SK-N-SH treated with all-trans-retinoic acid at 6 μM for 48 hours (cell line): Measurements from ENCODE around the gene SRD5A2.

Experiments used
- ATAC-seq: fragments of 200-7000 bp; cut with Tn5 transposase; 3 replicates; pipeline ENCODE4 v1.9.1; 2020; ENCODE audit warnings: mild to moderate bottlenecking, moderate library complexity
- ARNTL ChIP-seq: fragments of 450-650 bp; formaldehyde crosslinking; IDR thresholded peaks from 2 replicates; pipeline ENCODE4 v1.5.0; 2020; ENCODE audit warnings: low read depth, mild to moderate bottlenecking, moderate library complexity, borderline replicate concordance
- BACH2 ChIP-seq: fragments of 250-450 bp; sonication (Bioruptor Pico); IDR thresholded peaks from 2 replicates; pipeline ENCODE4 v1.9.0; 2021; ENCODE audit warnings: mild to moderate bottlenecking, borderline replicate concordance
- CSDC2 ChIP-seq: fragments of 250-450 bp; sonication (Bioruptor Pico); IDR thresholded peaks from 2 replicates; pipeline ENCODE4 v1.5.0; 2020; ENCODE audit warnings: mild to moderate bottlenecking, moderate library complexity
- GLIS3 ChIP-seq: fragments of 250-450 bp; sonication (Bioruptor Pico); IDR thresholded peaks from 2 replicates; pipeline ENCODE4 v1.5.0; 2020; ENCODE audit warnings: mild to moderate bottlenecking, moderate library complexity
- ISL1 ChIP-seq: fragments of 250-450 bp; sonication (Bioruptor Pico); IDR thresholded peaks from 2 replicates; pipeline ENCODE4 v2.1.2; 2022; ENCODE audit warnings: mild to moderate bottlenecking, moderate library complexity
- OSR1 ChIP-seq: fragments of 250-450 bp; sonication (Bioruptor Pico); IDR thresholded peaks from 2 replicates; pipeline ENCODE4 v1.8.0; 2022; ENCODE audit warnings: moderate library complexity, mild to moderate bottlenecking, inconsistent platforms
- PPARA ChIP-seq: fragments of 250-450 bp; sonication (Bioruptor Pico); IDR thresholded peaks from 2 replicates; pipeline ENCODE4 v1.5.0; 2020; ENCODE audit warnings: mild to moderate bottlenecking, borderline replicate concordance
- RARB ChIP-seq: fragments of 250-450 bp; sonication (Bioruptor Pico); IDR thresholded peaks from 2 replicates; pipeline ENCODE4 v1.8.0; 2021; ENCODE audit warnings: mild to moderate bottlenecking, moderate library complexity
- SNAI2 ChIP-seq: fragments of 250-450 bp; sonication (Bioruptor Pico); IDR thresholded peaks from 2 replicates; pipeline ENCODE4 v1.5.0; 2020; ENCODE audit warnings: mild to moderate bottlenecking, moderate library complexity
- TCF4 ChIP-seq: fragments of 250-450 bp; sonication (Bioruptor Pico); IDR thresholded peaks from 2 replicates; pipeline ENCODE4 v1.8.0; 2021; ENCODE audit warnings: mild to moderate bottlenecking, moderate library complexity, borderline replicate concordance
- TOX ChIP-seq: fragments of 250-450 bp; sonication (Bioruptor Pico); IDR thresholded peaks from 2 replicates; pipeline ENCODE4 v1.8.0; 2021; ENCODE audit warnings: mild to moderate bottlenecking, moderate library complexity, borderline replicate concordance
- ZC3H10 ChIP-seq: fragments of 250-450 bp; sonication (Bioruptor Pico); IDR thresholded peaks from 2 replicates; pipeline ENCODE4 v1.5.1; 2021; ENCODE audit warnings: mild to moderate bottlenecking, moderate library complexity
- ZFP3 ChIP-seq: fragments of 250-450 bp; sonication (Bioruptor Pico); IDR thresholded peaks from 2 replicates; pipeline ENCODE4 v1.5.0; 2020; ENCODE audit warnings: mild to moderate bottlenecking, moderate library complexity
- ZFP30 ChIP-seq: fragments of 450-650 bp; formaldehyde crosslinking; IDR thresholded peaks from 2 replicates; pipeline ENCODE4 v1.5.0; 2022; ENCODE audit warnings: mild to moderate bottlenecking, moderate library complexity
- ZNF565 ChIP-seq: fragments of 450-650 bp; formaldehyde crosslinking; conservative IDR thresholded peaks from 2 replicates; pipeline ENCODE4 v1.5.0; 2020; ENCODE audit warnings: low read depth, mild to moderate bottlenecking, moderate library complexity
- ZNF70 ChIP-seq: fragments of 450-650 bp; formaldehyde crosslinking; IDR thresholded peaks from 2 replicates; pipeline ENCODE4 v1.5.0; 2020; ENCODE audit warnings: mild to moderate bottlenecking, moderate library complexity
- ZNF8 ChIP-seq: fragments of 450-650 bp; formaldehyde crosslinking; IDR thresholded peaks from 2 replicates; pipeline ENCODE4 v1.5.0; 2020; ENCODE audit warnings: mild to moderate bottlenecking, moderate library complexity
- TF ChIP-seq, protein P1 (sequence below): fragments of 250-450 bp; sonication (Bioruptor Pico); IDR thresholded peaks from 2 replicates; pipeline ENCODE4 v1.5.0; 2020; ENCODE audit warnings: mild to moderate bottlenecking, moderate library complexity
- TF ChIP-seq, protein P2 (sequence below): fragments of 250-450 bp; sonication (Bioruptor Pico); IDR thresholded peaks from 2 replicates; pipeline ENCODE4 v1.8.0; 2021; ENCODE audit warnings: low read depth, mild to moderate bottlenecking, moderate library complexity, borderline replicate concordance
- TF ChIP-seq, protein P3 (sequence below): fragments of 250-450 bp; sonication (Bioruptor Pico); IDR thresholded peaks from 2 replicates; pipeline ENCODE4 v1.5.1; 2021; ENCODE audit warnings: mild to moderate bottlenecking, moderate library complexity
- TF ChIP-seq, protein P4 (sequence below): fragments of 250-450 bp; sonication (Bioruptor Pico); IDR thresholded peaks from 2 replicates; pipeline ENCODE4 v1.5.1; 2020; ENCODE audit warnings: low read depth, mild to moderate bottlenecking, moderate library complexity

SRD5A2 gene

GRCh38 chr2:31513553-31513952 lies 67.2 kb downstream of the SRD5A2 start:
- ATAC-seq: no peak
- TF ChIP-seq ARNTL (CRISPR knock-in tag) (no peak), ZNF70 (CRISPR knock-in tag) (no peak), ZNF8 (CRISPR knock-in tag) (no peak), TCF4 (no peak), ZFP30 (CRISPR knock-in tag) (no peak), ZFP3 (CRISPR knock-in tag) (no peak), ISL1 (no peak), TOX (CRISPR knock-in tag) (no peak), ZC3H10 (CRISPR knock-in tag) (no peak), ZNF565 (CRISPR knock-in tag) (no peak), OSR1 (CRISPR knock-in tag) (no peak), CSDC2 (CRISPR knock-in tag) (no peak), SNAI2 (no peak), BACH2 (no peak)
- TF ChIP-seq, protein P1, sequence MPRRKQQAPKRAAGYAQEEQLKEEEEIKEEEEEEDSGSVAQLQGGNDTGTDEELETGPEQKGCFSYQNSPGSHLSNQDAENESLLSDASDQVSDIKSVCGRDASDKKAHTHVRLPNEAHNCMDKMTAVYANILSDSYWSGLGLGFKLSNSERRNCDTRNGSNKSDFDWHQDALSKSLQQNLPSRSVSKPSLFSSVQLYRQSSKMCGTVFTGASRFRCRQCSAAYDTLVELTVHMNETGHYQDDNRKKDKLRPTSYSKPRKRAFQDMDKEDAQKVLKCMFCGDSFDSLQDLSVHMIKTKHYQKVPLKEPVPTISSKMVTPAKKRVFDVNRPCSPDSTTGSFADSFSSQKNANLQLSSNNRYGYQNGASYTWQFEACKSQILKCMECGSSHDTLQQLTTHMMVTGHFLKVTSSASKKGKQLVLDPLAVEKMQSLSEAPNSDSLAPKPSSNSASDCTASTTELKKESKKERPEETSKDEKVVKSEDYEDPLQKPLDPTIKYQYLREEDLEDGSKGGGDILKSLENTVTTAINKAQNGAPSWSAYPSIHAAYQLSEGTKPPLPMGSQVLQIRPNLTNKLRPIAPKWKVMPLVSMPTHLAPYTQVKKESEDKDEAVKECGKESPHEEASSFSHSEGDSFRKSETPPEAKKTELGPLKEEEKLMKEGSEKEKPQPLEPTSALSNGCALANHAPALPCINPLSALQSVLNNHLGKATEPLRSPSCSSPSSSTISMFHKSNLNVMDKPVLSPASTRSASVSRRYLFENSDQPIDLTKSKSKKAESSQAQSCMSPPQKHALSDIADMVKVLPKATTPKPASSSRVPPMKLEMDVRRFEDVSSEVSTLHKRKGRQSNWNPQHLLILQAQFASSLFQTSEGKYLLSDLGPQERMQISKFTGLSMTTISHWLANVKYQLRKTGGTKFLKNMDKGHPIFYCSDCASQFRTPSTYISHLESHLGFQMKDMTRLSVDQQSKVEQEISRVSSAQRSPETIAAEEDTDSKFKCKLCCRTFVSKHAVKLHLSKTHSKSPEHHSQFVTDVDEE (CRISPR knock-in tag): no peak
- TF ChIP-seq, protein P2, sequence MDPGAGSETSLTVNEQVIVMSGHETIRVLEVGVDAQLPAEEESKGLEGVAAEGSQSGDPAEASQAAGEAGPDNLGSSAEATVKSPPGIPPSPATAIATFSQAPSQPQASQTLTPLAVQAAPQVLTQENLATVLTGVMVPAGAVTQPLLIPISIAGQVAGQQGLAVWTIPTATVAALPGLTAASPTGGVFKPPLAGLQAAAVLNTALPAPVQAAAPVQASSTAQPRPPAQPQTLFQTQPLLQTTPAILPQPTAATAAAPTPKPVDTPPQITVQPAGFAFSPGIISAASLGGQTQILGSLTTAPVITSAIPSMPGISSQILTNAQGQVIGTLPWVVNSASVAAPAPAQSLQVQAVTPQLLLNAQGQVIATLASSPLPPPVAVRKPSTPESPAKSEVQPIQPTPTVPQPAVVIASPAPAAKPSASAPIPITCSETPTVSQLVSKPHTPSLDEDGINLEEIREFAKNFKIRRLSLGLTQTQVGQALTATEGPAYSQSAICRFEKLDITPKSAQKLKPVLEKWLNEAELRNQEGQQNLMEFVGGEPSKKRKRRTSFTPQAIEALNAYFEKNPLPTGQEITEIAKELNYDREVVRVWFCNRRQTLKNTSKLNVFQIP (CRISPR knock-in tag): no peak
- TF ChIP-seq, protein P3, sequence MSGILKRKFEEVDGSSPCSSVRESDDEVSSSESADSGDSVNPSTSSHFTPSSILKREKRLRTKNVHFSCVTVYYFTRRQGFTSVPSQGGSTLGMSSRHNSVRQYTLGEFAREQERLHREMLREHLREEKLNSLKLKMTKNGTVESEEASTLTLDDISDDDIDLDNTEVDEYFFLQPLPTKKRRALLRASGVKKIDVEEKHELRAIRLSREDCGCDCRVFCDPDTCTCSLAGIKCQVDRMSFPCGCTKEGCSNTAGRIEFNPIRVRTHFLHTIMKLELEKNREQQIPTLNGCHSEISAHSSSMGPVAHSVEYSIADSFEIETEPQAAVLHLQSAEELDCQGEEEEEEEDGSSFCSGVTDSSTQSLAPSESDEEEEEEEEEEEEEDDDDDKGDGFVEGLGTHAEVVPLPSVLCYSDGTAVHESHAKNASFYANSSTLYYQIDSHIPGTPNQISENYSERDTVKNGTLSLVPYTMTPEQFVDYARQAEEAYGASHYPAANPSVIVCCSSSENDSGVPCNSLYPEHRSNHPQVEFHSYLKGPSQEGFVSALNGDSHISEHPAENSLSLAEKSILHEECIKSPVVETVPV (CRISPR knock-in tag): no peak
- TF ChIP-seq, protein P4, sequence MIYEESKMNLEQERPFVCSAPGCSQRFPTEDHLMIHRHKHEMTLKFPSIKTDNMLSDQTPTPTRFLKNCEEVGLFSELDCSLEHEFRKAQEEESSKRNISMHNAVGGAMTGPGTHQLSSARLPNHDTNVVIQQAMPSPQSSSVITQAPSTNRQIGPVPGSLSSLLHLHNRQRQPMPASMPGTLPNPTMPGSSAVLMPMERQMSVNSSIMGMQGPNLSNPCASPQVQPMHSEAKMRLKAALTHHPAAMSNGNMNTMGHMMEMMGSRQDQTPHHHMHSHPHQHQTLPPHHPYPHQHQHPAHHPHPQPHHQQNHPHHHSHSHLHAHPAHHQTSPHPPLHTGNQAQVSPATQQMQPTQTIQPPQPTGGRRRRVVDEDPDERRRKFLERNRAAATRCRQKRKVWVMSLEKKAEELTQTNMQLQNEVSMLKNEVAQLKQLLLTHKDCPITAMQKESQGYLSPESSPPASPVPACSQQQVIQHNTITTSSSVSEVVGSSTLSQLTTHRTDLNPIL (CRISPR knock-in tag): no peak

- TF ChIP-seq PPARA (CRISPR knock-in tag): no peak
- TF ChIP-seq ISL1: no peak
- no peak for TF ChIP-seq ZFP3 (CRISPR knock-in tag)
- TF ChIP-seq ZNF565 (CRISPR knock-in tag): no peak
- TF ChIP-seq RARB (CRISPR knock-in tag): no peak
- TF ChIP-seq ARNTL (CRISPR knock-in tag): no peak
- no peak for TF ChIP-seq OSR1 (CRISPR knock-in tag)
- TF ChIP-seq SNAI2: no peak
- TF ChIP-seq GLIS3 (CRISPR knock-in tag): no peak
- no peak for TF ChIP-seq ZNF8 (CRISPR knock-in tag)
- no peak for TF ChIP-seq ZFP30 (CRISPR knock-in tag)
- TF ChIP-seq BACH2: no peak
- TF ChIP-seq TOX (CRISPR knock-in tag): no peak
- no peak for TF ChIP-seq ZNF70 (CRISPR knock-in tag)
- TF ChIP-seq ZC3H10 (CRISPR knock-in tag): no peak
- TF ChIP-seq TCF4: no peak
- ATAC-seq: no peak
Observed at GRCh38 chr2:31511376-31511775, 69.4 kb downstream of the SRD5A2 start.

DNA sequence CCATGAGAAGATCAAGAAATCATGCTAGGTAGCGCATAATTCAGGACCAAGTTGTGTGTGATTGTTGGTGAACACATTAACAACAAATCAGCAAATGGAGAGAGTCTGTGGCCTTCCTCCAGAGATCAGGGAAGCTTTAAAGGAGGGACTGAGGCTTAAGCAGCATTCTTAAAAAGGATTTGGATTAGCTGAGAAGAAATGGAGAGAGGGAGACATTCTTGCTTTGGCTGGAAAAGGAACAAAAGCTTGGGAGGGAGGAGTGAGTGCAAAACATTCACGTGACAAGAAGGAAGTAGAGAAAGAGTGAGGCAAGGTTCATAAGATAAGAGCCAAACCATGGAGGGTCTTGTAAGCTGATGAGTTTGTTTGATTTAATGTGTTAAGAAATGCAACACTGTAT lies 75.6 kb downstream of the SRD5A2 start:
- no peak for ATAC-seq

More for the DNA sequence above, 75.6 kb downstream of the SRD5A2 start:
- TF ChIP-seq, protein P3 (CRISPR knock-in tag): no peak
- TF ChIP-seq, protein P2 (CRISPR knock-in tag): no peak
- TF ChIP-seq TCF4 (no peak), ZNF565 (CRISPR knock-in tag) (no peak), OSR1 (CRISPR knock-in tag) (no peak), GLIS3 (CRISPR knock-in tag) (no peak), ZNF70 (CRISPR knock-in tag) (no peak), RARB (CRISPR knock-in tag) (no peak), ZFP3 (CRISPR knock-in tag) (no peak), ISL1 (no peak), TOX (CRISPR knock-in tag) (no peak), ZFP30 (CRISPR knock-in tag) (no peak)
- TF ChIP-seq, protein P1 (CRISPR knock-in tag): no peak
- TF ChIP-seq, protein P4 (CRISPR knock-in tag): no peak
